Panc1 (cell line): ENCODE results near the gene OASL. TPM values are rescaled to one million over a fixed set of nuclear protein-coding genes. Genes with fewer than 3 reads are reported as not detected.

Experiments used
- ATAC-seq: fragments of 200-7000 bp; cut with Tn5 transposase; 2 replicates; pipeline ENCODE4 v1.9.1; 2020; ENCODE audit warnings: mild to moderate bottlenecking, moderate library complexity
- BruUV-seq: library from RNA; stranded (reverse); fragments of 400-500 nt; replicated peaks from 2 replicates; lab custom pipeline; 2021; lab: Mats Ljungman, UMichigan
- CTCF ChIA-PET: fragments of 300-600 bp; sonication (Branson Sonifier 250); formaldehyde crosslinking; loops from one replicate; lab custom pipeline; 2022; ENCODE audit warnings: antibody characterized with exemption; lab: Charles Lee
- POLR2A ChIA-PET: fragments of 300-600 bp; sonication (Branson Sonifier 250); formaldehyde crosslinking; loops from one replicate; lab custom pipeline; 2022; ENCODE audit warnings: antibody characterized with exemption; lab: Charles Lee
- DNase-seq: peaks from one replicate; pipeline ENCODE4 v3.0.0-alpha.2; 2010; ENCODE audit warnings: low read depth, low spot score
- H3K27ac ChIP-seq: 2 replicates; pipeline ENCODE4 v1.5.1; 2011; ENCODE audit warnings: mild to moderate bottlenecking, low read length, inconsistent platforms
- H3K27me3 ChIP-seq: fragments of 200-500 bp; sonication (Bioruptor generic); 2 replicates; pipeline ENCODE4 v1.6.0; 2014; ENCODE audit warnings: low read length, inconsistent platforms; ENCODE audit not compliant: control insufficient read depth, insufficient read depth
- H3K36me3 ChIP-seq: fragments of 200-500 bp; sonication (Bioruptor generic); 2 replicates; pipeline ENCODE4 v1.5.1; 2014; ENCODE audit warnings: inconsistent platforms, mild to moderate bottlenecking, low read length, moderate library complexity; ENCODE audit not compliant: control insufficient read depth, insufficient read depth
- H3K4me1 ChIP-seq: 2 replicates; pipeline ENCODE4 v1.5.1; 2011; ENCODE audit warnings: inconsistent platforms, mild to moderate bottlenecking, low read length, moderate library complexity; ENCODE audit not compliant: control insufficient read depth, insufficient read depth
- H3K4me3 ChIP-seq, 2 experiments: 2 replicates each; pipeline ENCODE4 v1.5.1; 2011 to 2012; ENCODE audit warnings: low read depth in 2 of 2, low read length in 2 of 2, mild to moderate bottlenecking in 2 of 2, inconsistent platforms in 1 of 2, moderate library complexity in 1 of 2
- H3K9me3 ChIP-seq: fragments of 200-500 bp; sonication (Bioruptor generic); 2 replicates; pipeline ENCODE4 v1.5.1; 2014; ENCODE audit warnings: low read depth, mild to moderate bottlenecking, inconsistent platforms, low read length, moderate library complexity; ENCODE audit not compliant: control insufficient read depth, insufficient read depth
- CTCF ChIP-seq: fragments of 450-650 bp; IDR thresholded peaks from 2 replicates; pipeline ENCODE4 v1.5.1; 2017; ENCODE audit warnings: mild to moderate bottlenecking
- POLR2AphosphoS5 ChIP-seq: IDR thresholded peaks from 2 replicates; pipeline ENCODE4 v1.6.1; 2012; ENCODE audit warnings: mild to moderate bottlenecking, low read depth, low read length, moderate library complexity
- SIN3A ChIP-seq: IDR thresholded peaks from 2 replicates; pipeline ENCODE4 v1.6.1; 2012; ENCODE audit warnings: low read depth, mild to moderate bottlenecking, low read length, moderate library complexity, borderline replicate concordance; ENCODE audit not compliant: insufficient read depth
- TCF7L2 ChIP-seq: IDR thresholded peaks from 2 replicates; pipeline ENCODE4 v1.6.1; 2011; ENCODE audit warnings: mild to moderate bottlenecking, low read depth, low read length, inconsistent platforms
- in situ Hi-C: cut with HindIII; loops from 2 replicates; pipeline ENCODE4 v1.10.0; 2016; ENCODE audit warnings: low sequenced_read_pairs, low pct_unique_long_range_greater_than_20kb
- intact Hi-C: fragments of 100-400 bp; cut with micrococcal nuclease; formaldehyde crosslinking; loops from one replicate; pipeline ENCODE4 v1.10.0; 2022; ENCODE audit not compliant: unreplicated experiment
- total RNA-seq: library from RNA; stranded (reverse); gene quantifications from one replicate; pipeline ENCODE4 v1.2.1, GENCODE V29; 2021; ENCODE audit not compliant: unreplicated experiment
- TF ChIP-seq, protein P1 (sequence below), 2 experiments: IDR thresholded peaks; 2 replicates each; pipeline ENCODE4 v1.6.1; 2011 to 2012; ENCODE audit warnings: low read depth in 2 of 2, control low read depth in 1 of 2, low read length in 1 of 2, mild to moderate bottlenecking in 1 of 2, moderate library complexity in 1 of 2; ENCODE audit not compliant: insufficient read depth in 1 of 2

Gene OASL
- total RNA-seq, 1 experiment from 2014 or later = 21.1 TPM

GRCh38 chr12:121030576-121031212 lies 8.4 kb downstream of the OASL start:
- BruUV-seq = no TSS peak
- Histone ChIP-seq H3K27ac (no peak overlapping the region), H3K4me1 (no peaks in the 10 kb centered on the region), H3K9me3 (no peaks in the 10 kb centered on the region), H3K4me3 (no peak overlapping the region), H3K27me3 (no peaks in the 10 kb centered on the region), H3K36me3 (no peaks in the 10 kb centered on the region)
- intact Hi-C loops = no loop called here
- in situ Hi-C loops = no loop called here
- ATAC-seq = no peak
- POLR2A ChIA-PET = no interaction called here
- no peak for TF ChIP-seq POLR2AphosphoS5
- TF ChIP-seq CTCF = no peak
- no peak for TF ChIP-seq SIN3A
- TF ChIP-seq, protein P1, sequence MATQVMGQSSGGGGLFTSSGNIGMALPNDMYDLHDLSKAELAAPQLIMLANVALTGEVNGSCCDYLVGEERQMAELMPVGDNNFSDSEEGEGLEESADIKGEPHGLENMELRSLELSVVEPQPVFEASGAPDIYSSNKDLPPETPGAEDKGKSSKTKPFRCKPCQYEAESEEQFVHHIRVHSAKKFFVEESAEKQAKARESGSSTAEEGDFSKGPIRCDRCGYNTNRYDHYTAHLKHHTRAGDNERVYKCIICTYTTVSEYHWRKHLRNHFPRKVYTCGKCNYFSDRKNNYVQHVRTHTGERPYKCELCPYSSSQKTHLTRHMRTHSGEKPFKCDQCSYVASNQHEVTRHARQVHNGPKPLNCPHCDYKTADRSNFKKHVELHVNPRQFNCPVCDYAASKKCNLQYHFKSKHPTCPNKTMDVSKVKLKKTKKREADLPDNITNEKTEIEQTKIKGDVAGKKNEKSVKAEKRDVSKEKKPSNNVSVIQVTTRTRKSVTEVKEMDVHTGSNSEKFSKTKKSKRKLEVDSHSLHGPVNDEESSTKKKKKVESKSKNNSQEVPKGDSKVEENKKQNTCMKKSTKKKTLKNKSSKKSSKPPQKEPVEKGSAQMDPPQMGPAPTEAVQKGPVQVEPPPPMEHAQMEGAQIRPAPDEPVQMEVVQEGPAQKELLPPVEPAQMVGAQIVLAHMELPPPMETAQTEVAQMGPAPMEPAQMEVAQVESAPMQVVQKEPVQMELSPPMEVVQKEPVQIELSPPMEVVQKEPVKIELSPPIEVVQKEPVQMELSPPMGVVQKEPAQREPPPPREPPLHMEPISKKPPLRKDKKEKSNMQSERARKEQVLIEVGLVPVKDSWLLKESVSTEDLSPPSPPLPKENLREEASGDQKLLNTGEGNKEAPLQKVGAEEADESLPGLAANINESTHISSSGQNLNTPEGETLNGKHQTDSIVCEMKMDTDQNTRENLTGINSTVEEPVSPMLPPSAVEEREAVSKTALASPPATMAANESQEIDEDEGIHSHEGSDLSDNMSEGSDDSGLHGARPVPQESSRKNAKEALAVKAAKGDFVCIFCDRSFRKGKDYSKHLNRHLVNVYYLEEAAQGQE (IDR thresholded peaks at IDR 0.05; ENCODE audit: insufficient read depth in 1 of 2, low read depth in 2 of 2, low read length in 1 of 2) = no peak
- no peak for TF ChIP-seq TCF7L2
- CTCF ChIA-PET = no interaction called here
- DNase-seq = no peak

- BruUV-seq = no TSS peak
- Histone ChIP-seq H3K9me3 (no peaks in the 10 kb centered on the region), H3K4me1 (no peaks in the 10 kb centered on the region), H3K36me3 (no peaks in the 10 kb centered on the region), H3K27ac (no peak overlapping the region), H3K27me3 (no peaks in the 10 kb centered on the region), H3K4me3 (no peak overlapping the region)
- ChIA-PET POLR2A (interaction anchor here (0.6 kb wide), 1 partner anchor 286 kb away, joined by 3 read pairs; no protein-coding TSS in a partner anchor), CTCF (interaction anchor here (0.6 kb wide), 2 partner anchors 31 to 213 kb away, joined by 4 to 10 read pairs; no protein-coding TSS in a partner anchor)
- DNase-seq (no peak), ATAC-seq (no peak)
- TF ChIP-seq TCF7L2 (no peak), POLR2AphosphoS5 (no peak), SIN3A (no peak), CTCF (no peak)
- TF ChIP-seq, protein P1 (IDR thresholded peaks at IDR 0.05; ENCODE audit: insufficient read depth in 1 of 2, low read depth in 2 of 2, low read length in 1 of 2) = no peak
- intact Hi-C loops = no loop called here
- in situ Hi-C loops = no loop called here
Observed at GRCh38 chr12:121026274-121027045, 12.6 kb downstream of the OASL start.
